Common myeloid progenitor, CD34-positive (primary cell): ENCODE results near the gene HEPHL1.
A peak's percentile ranks its signal among the peaks of the same experiment; 100 is the strongest.
"Not testable (repeated sequence)": the region's sequence is repeated elsewhere in the genome, so short reads cannot be mapped to it uniquely, and the experiment has no call there.

Experiments used
- CTCF ChIA-PET: fragments of 350-600 bp; sonication (Branson Sonifier 250); formaldehyde crosslinking; loops from one replicate; lab custom pipeline; 2021; ENCODE audit warnings: antibody characterized with exemption; lab: Charles Lee
- POLR2A ChIA-PET: fragments of 350-600 bp; sonication (Branson Sonifier 250); formaldehyde crosslinking; loops from one replicate; lab custom pipeline; 2021; ENCODE audit warnings: antibody characterized with exemption; lab: Charles Lee
- DNase-seq, 3 donors: peaks; one replicate each; pipeline versions ENCODE4 v3.0.0 to v3.0.0-alpha.2; 2013
- H3K27ac ChIP-seq, 2 experiments: 1 replicate in 1 of 2; 2 replicates in 1 of 2; pipeline ENCODE4 v1.7.0; 2013; ENCODE audit warnings: inconsistent platforms in 2 of 2, low read length in 2 of 2, mild to moderate bottlenecking in 2 of 2, low read depth in 1 of 2, moderate library complexity in 1 of 2; ENCODE audit not compliant: severe bottlenecking in 2 of 2, insufficient read depth in 1 of 2, poor library complexity in 1 of 2
- H3K27me3 ChIP-seq, 5 experiments: replicated peaks in 2 of 5; 1 replicate in 3 of 5; 2 replicates in 2 of 5; pipeline versions ENCODE4 v1.6.1 to v1.7.0; 2013; ENCODE audit warnings: low read length in 4 of 5, mild to moderate bottlenecking in 2 of 5, moderate library complexity in 2 of 5, inconsistent platforms in 1 of 5; ENCODE audit not compliant: insufficient read depth in 5 of 5, control insufficient read depth in 4 of 5
- H3K36me3 ChIP-seq, 4 experiments: 1 replicate in 2 of 4; 2 replicates in 2 of 4; pipeline versions ENCODE4 v1.6.1 to v1.7.0; 2013; ENCODE audit warnings: low read length in 3 of 4, control low read depth in 1 of 4, mild to moderate bottlenecking in 1 of 4; ENCODE audit not compliant: control insufficient read depth in 4 of 4, insufficient read depth in 4 of 4
- H3K4me1 ChIP-seq, 4 experiments: 1 replicate in 3 of 4; 2 replicates in 1 of 4; pipeline versions ENCODE4 v1.6.1 to v1.7.1; 2013; ENCODE audit warnings: low read length in 3 of 4, mild to moderate bottlenecking in 3 of 4, control low read depth in 1 of 4, inconsistent platforms in 1 of 4, moderate library complexity in 1 of 4; ENCODE audit not compliant: control insufficient read depth in 4 of 4, insufficient read depth in 4 of 4; ENCODE audit errors: control extremely low read depth in 1 of 4
- H3K4me3 ChIP-seq, 7 experiments: 1 replicate in 4 of 7; 2 replicates in 3 of 7; pipeline versions ENCODE4 v1.5.1 to v1.7.0; 2013; ENCODE audit warnings: mild to moderate bottlenecking in 7 of 7, low read length in 6 of 7, moderate library complexity in 6 of 7, inconsistent platforms in 2 of 7, low read depth in 2 of 7, control low read depth in 1 of 7; ENCODE audit not compliant: insufficient read depth in 4 of 7, control insufficient read depth in 1 of 7; ENCODE audit errors: extremely low read depth in 1 of 7
- H3K9me3 ChIP-seq, 5 experiments: 1 replicate in 4 of 5; 2 replicates in 1 of 5; pipeline versions ENCODE4 v1.6.1 to v1.7.1; 2013; ENCODE audit warnings: low read length in 4 of 5, mild to moderate bottlenecking in 2 of 5, inconsistent platforms in 1 of 5, low read depth in 1 of 5, moderate library complexity in 1 of 5; ENCODE audit not compliant: control insufficient read depth in 4 of 5, insufficient read depth in 2 of 5; ENCODE audit errors: control extremely low read depth in 1 of 5
- WGBS: methylation state at CpG from one replicate; pipeline ENCODE4 v1.1.5; 2013; ENCODE audit not compliant: insufficient coverage; 5-methylcytosine and 5-hydroxymethylcytosine counted together

Gene HEPHL1

DNA sequence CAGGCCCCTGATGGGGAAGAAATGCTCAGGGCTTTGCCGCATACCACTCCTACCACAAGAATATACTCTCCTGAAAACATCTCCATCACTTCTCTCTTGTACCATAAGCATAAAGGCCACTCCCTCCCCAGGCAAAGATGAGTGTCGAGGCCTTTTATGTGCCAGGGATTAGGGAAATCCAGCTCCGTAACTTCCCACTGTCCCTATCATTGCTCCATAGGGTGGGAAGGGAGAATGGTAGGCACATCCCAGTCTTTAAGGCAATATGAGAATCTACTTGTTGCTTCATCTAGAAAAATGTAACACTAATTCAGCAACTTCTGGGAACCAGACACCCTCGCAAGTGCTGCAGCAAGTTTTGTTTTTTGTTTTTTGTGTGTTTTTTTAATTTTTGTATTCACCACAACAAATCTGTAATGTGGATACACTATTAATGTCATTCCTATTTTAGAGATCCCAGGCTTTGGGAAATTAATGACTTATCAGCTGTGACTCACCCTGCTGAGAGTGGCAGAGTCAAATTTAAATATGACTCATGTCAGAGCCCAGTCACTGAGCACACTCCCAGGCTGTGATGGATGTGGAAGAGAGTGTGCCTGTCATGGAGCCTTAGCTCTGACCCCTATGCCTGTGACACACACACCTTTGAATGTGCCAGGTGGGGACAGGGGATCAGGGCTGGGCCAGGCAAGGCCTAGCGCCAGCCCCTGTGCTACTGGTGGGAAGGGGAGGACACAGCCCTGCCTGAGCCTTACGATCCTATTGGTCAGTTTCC, 130.9 kb downstream of the HEPHL1 start:
- WGBS: 97% methylated on average over 3 of the region's 6 CpGs
- Histone ChIP-seq H3K27ac (no peak overlapping the region), H3K27me3 (no peaks in the 10 kb centered on the region), H3K36me3 (peaks cover 0 to 9% (median 0%) of the 10 kb centered on the region in 4 experiments), H3K4me3 (no peak overlapping the region), H3K9me3 (no peaks in the 10 kb centered on the region), H3K4me1 (peaks cover 0 to 40% (median 18%) of the 10 kb centered on the region in 4 experiments)
- DNase-seq: peak in 2 of 3 donors; percentile 54 to 70
- POLR2A ChIA-PET: no interaction called here
- CTCF ChIA-PET: no interaction called here

DNA sequence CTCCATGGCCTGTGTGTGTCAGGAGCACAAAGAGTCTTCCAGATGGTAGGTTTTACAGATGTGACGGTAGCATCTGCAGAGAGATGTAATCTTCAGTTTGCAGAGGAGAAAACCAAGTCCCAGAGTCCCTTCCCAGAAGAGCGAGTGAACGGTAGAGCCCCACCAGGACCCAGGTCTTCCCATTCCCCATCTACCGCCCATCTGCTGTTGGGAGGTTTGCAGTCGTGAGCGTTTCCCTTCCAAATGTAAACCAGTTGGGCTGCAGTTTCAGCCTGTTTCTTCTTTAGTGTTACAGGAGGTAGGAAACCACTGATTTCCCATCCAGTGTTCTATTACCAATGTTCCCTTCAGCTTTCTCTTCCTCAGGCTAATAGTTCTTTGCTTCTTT, 131.5 kb downstream of the HEPHL1 start:
- Histone ChIP-seq H3K36me3 (peaks cover 0 to 9% (median 0%) of the 10 kb centered on the region in 4 experiments), H3K4me3 (no peak overlapping the region), H3K9me3 (no peaks in the 10 kb centered on the region), H3K4me1 (peaks cover 0 to 34% (median 15%) of the 10 kb centered on the region in 4 experiments), H3K27ac (no peak overlapping the region), H3K27me3 (no peaks in the 10 kb centered on the region)
- DNase-seq: no peak
- 72% methylated on average over 6 of the region's 6 CpGs for WGBS
- CTCF ChIA-PET: no interaction called here
- POLR2A ChIA-PET: no interaction called here

DNA sequence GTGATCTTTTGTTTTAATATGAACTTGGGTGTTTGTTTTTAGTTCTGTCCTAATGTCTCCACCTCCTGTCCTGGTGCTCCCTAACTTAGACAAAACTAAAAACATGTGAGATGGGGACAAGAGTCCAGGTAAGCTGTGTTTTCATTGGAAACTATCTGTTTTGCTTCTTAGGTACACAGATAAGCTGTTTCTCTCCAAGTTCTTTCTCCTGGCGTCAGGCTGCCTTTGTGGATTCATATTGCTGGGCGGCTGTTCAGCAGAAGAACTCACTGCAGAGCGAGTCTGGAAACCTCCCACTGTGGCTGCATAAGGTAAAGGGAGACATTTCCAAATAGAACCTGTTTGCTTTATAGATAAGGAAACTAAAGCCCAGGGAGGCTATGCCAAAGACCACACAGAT, 132.2 kb downstream of the HEPHL1 start:
- Histone ChIP-seq H3K4me1 (peaks cover 0 to 32% (median 15%) of the 10 kb centered on the region in 4 experiments), H3K4me3 (no peak overlapping the region), H3K36me3 (peaks cover 0 to 9% (median 0%) of the 10 kb centered on the region in 4 experiments), H3K27ac (no peak overlapping the region), H3K9me3 (no peaks in the 10 kb centered on the region), H3K27me3 (no peaks in the 10 kb centered on the region)
- ChIA-PET POLR2A (no interaction called here), CTCF (no interaction called here)
- DNase-seq: no peak
- WGBS: 100% methylated on average over 1 of the region's 3 CpGs

DNA sequence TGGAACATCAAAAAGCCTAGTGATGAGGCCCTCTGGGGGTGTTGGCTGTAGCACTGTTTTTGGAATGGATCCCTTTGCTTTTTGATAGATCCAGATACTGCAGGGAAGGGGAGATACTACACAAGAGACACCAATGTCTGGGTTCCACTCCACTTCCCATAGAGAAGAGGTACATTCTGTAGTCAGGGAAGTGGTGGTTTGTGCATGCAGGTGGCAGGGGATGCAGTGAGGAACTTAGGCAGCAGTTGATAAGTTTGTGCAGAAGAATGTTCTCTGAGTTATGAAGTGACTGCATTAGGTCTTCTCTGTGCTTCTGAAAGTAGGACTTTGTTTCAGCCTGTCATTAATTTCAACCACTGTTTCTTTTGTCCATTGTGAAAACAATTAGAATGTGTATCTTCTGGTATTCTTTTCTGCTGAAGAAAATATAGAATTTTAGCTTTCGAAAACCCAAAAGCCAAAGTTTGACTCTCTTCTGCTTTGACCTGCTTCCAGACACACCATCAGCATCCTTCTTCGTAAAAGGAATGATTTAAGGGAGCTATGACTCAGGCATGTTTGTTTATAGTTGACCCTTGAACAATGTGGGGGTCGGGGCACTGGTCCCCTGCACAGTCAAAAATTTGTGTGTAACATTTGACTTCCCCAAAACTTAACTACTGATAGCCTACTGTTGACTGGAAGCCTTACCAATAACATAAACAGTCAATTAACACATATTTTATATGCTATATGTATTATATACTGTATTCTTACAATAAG, 133.1 kb downstream of the HEPHL1 start:
- DNase-seq: peak in 2 of 3 donors; percentile 20 to 35
- WGBS: 100% methylated on average over 1 of the region's 3 CpGs
- ChIA-PET CTCF (interaction anchor here (0.9 kb wide), 1 partner anchor 972 kb away, joined by 3 read pairs; no protein-coding TSS in a partner anchor), POLR2A (interaction anchor here (0.7 to 0.9 kb wide), 2 partner anchors 22 to 536 kb away, joined by 3 read pairs; no protein-coding TSS in a partner anchor)
- H3K4me3 ChIP-seq: no peak overlapping the region
- no peaks in the 10 kb centered on the region for H3K9me3 ChIP-seq
- peaks cover 0 to 9% (median 0%) of the 10 kb centered on the region in 4 experiments for H3K36me3 ChIP-seq
- H3K27me3 ChIP-seq: no peaks in the 10 kb centered on the region
- no peak overlapping the region for H3K27ac ChIP-seq
- H3K4me1 ChIP-seq: peaks cover 0 to 32% (median 15%) of the 10 kb centered on the region in 4 experiments

DNA sequence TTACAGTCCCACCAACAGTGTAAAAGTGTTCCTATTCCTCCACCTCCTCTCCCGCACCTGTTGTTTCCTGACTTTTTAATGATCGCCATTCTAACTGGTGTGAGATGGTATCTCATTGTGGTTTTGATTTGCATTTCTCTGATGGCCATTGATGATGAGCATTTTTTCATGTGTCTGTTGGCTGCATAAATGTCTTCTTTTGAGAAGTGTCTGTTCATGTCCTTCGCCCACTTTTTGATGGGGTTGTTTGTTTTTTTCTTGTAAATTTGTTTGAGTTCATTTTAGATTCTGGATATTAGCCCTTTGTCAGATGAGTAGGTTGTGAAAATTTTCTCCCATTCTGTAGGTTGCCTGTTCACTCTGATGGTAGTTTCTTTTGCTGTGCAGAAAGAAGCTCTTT, 136.2 kb downstream of the HEPHL1 start:
- H3K4me1 ChIP-seq: peaks cover 0 to 13% (median 10%) of the 10 kb centered on the region in 4 experiments
- CTCF ChIA-PET, DNase-seq, H3K27ac ChIP-seq, H3K4me3 ChIP-seq, H3K27me3 ChIP-seq, H3K36me3 ChIP-seq, POLR2A ChIA-PET, H3K9me3 ChIP-seq: not testable (repeated sequence)
- WGBS: no CpG with 5 or more reads among the region's 3 CpGs
